Stimulated activated CD4-positive, alpha-beta T cell treated with anti-CD3 and anti-CD28 coated beads, TNF-alpha, amount 100 ng/mL, for 1 hour (primary cell): Measurements from ENCODE around the gene TPR.
A peak's percentile ranks its signal among the peaks of the same experiment; 100 is the strongest.
"Not testable (repeated sequence)": the region's sequence is repeated elsewhere in the genome, so short reads cannot be mapped to it uniquely, and the experiment has no call there.

Source experiments
- DNase-seq, 3 donors: peaks; one replicate each; pipeline ENCODE4 v3.0.0-alpha.2; 2020; ENCODE audit warnings: low read depth in 3 of 3, low spot score in 1 of 3

Gene TPR

GRCh38 chr1:186375152-186375928 lies at the start of gene TPR, which contains the start of gene ODR4:
Gene TPR, minus strand, starts transcription at chr1:186375253. Its CDS starts 225 bp downstream, at chr1:186375028.
Gene ODR4, plus strand, starts transcription at chr1:186375838. Its CDS starts 3,948 bp downstream, at chr1:186379786.
- DNase-seq = peak; percentile 87 to 92 (median 89)

- DNase-seq = no peak
Observed at GRCh38 chr1:186424539-186424938, 49.5 kb upstream of the TPR start.

- no peak for DNase-seq
Observed at GRCh38 chr1:186421446-186421845, 46.4 kb upstream of the TPR start.

GRCh38 chr1:186420923-186421322 lies 45.9 kb upstream of the TPR start:
- DNase-seq = no peak

GRCh38 chr1:186420311-186420710 lies 45.3 kb upstream of the TPR start:
- DNase-seq = no peak

- DNase-seq = no peak
Observed at GRCh38 chr1:186418503-186418902, 43.5 kb upstream of the TPR start.

- no peak for DNase-seq
Observed at GRCh38 chr1:186413319-186413718, 38.3 kb upstream of the TPR start.

GRCh38 chr1:186409091-186409490 lies 34.0 kb upstream of the TPR start:
- DNase-seq = no peak

GRCh38 chr1:186404454-186405051 lies 29.5 kb upstream of the TPR start:
- DNase-seq = no peak

- DNase-seq = no peak
Observed at GRCh38 chr1:186403632-186404031, 28.6 kb upstream of the TPR start.

GRCh38 chr1:186401446-186401845 lies 26.4 kb upstream of the TPR start:
- not testable (repeated sequence) for DNase-seq

GRCh38 chr1:186392711-186393110 lies 17.7 kb upstream of the TPR start:
- DNase-seq = not testable (repeated sequence)

- DNase-seq = no peak
Observed at GRCh38 chr1:186391841-186392240, 16.8 kb upstream of the TPR start.

- no peak for DNase-seq
Observed at GRCh38 chr1:186390925-186391324, 15.9 kb upstream of the TPR start.

GRCh38 chr1:186386725-186387383 lies 11.8 kb upstream of the TPR start:
- DNase-seq = no peak

GRCh38 chr1:186375929-186376319 lies 871 bp upstream of the TPR start:
- no peak for DNase-seq

- no peak for DNase-seq
Observed at GRCh38 chr1:186374303-186375151, 526 bp downstream of the TPR start.

GRCh38 chr1:186347837-186348691 lies 27.0 kb downstream of the TPR start:
- not testable (repeated sequence) for DNase-seq

GRCh38 chr1:186340772-186341171 lies 34.3 kb downstream of the TPR start:
- no peak for DNase-seq

GRCh38 chr1:186337554-186337953 lies 37.5 kb downstream of the TPR start:
- DNase-seq = no peak
